ENCODE measurements around the gene EPB41L4A. TPM values are rescaled to one million over a fixed set of nuclear protein-coding genes. Genes with fewer than 3 reads are reported as not detected.

Gene EPB41L4A
- total RNA-seq, 1 experiment from 2014 or later = 5.2 TPM

- TF ChIP-seq PRDM15 (CRISPR knock-in tag; IDR thresholded peaks at IDR 0.05) (no peak), E2F4 (CRISPR knock-in tag; IDR thresholded peaks at IDR 0.05; ENCODE audit: borderline replicate concordance, low read depth) (no peak), HMGA2 (CRISPR knock-in tag; IDR thresholded peaks at IDR 0.05) (no peak)
Measured at GRCh38 chr5:112412346-112412745, 6.7 kb downstream of the EPB41L4A start (continued).

- H3K9me3 Mint-ChIP-seq = no peaks in the 10 kb centered on the region
- CTCF ChIA-PET = interaction anchor here (4.4 kb wide), 1 partner anchor 8 kb away, joined by 31 read pairs; the partner anchor contains the start of gene EPB41L4A
- POLR2A ChIA-PET = no interaction called here
Measured at GRCh38 chr5:112411903-112412302, 7.2 kb downstream of the EPB41L4A start.

More at GRCh38 chr5:112411903-112412302, 7.2 kb downstream of the EPB41L4A start:
- H3K4me3 Mint-ChIP-seq = no peak overlapping the region
- no peaks in the 10 kb centered on the region for H3K36me3 Mint-ChIP-seq
- TF ChIP-seq OVOL2 (CRISPR knock-in tag; IDR thresholded peaks at IDR 0.05; ENCODE audit: borderline replicate concordance) (no peak), AR (CRISPR knock-in tag; IDR thresholded peaks at IDR 0.05) (no peak), CBFB (CRISPR knock-in tag; IDR thresholded peaks at IDR 0.05; ENCODE audit: low read depth) (no peak), TEAD1 (CRISPR knock-in tag; IDR thresholded peaks at IDR 0.05) (no peak), PRDM15 (CRISPR knock-in tag; IDR thresholded peaks at IDR 0.05) (no peak), ELF4 (CRISPR knock-in tag; IDR thresholded peaks at IDR 0.05; ENCODE audit: low read depth) (no peak), TCF7 (CRISPR knock-in tag; IDR thresholded peaks at IDR 0.05; ENCODE audit: low read depth) (no peak), ZNF232 (CRISPR knock-in tag; IDR thresholded peaks at IDR 0.05) (no peak), TP53 (CRISPR knock-in tag; IDR thresholded peaks at IDR 0.05) (no peak), MXD4 (CRISPR knock-in tag; IDR thresholded peaks at IDR 0.05; ENCODE audit: borderline replicate concordance) (no peak), ZNF532 (CRISPR knock-in tag; IDR thresholded peaks at IDR 0.05; ENCODE audit: borderline replicate concordance) (no peak), TEAD4 (CRISPR knock-in tag; IDR thresholded peaks at IDR 0.05) (no peak), FOXK1 (CRISPR knock-in tag; IDR thresholded peaks at IDR 0.05) (no peak), CREM (CRISPR knock-in tag; IDR thresholded peaks at IDR 0.05) (no peak), GRHL2 (CRISPR knock-in tag; IDR thresholded peaks at IDR 0.05; ENCODE audit: insufficient replicate concordance, severe bottlenecking) (no peak), ZNF317 (CRISPR knock-in tag; IDR thresholded peaks at IDR 0.05; ENCODE audit: borderline replicate concordance, low read depth) (no peak), PREB (CRISPR knock-in tag; IDR thresholded peaks at IDR 0.05; ENCODE audit: borderline replicate concordance) (no peak)
- H3K4me1 Mint-ChIP-seq = peaks cover 26% of the 10 kb centered on the region
- peaks cover 5% of the 10 kb centered on the region for H3K27me3 Mint-ChIP-seq (ENCODE audit: low read depth)
- peak; percentile 64 for ATAC-seq
- 0 out of 2 replicates have a peak overlapping the region, but pooled peaks have one; percentile 5 for H3K27ac Mint-ChIP-seq
- no peak for DNase-seq (ENCODE audit: low spot score)
